Erythroblast (primary cell): Measurements from ENCODE around the gene ZNF24.

Experiments
- GATA1 ChIP-seq: IDR thresholded peaks from 2 replicates; pipeline ENCODE4 v1.6.1; 2011; ENCODE audit warnings: low read depth, mild to moderate bottlenecking, control low read depth, low read length, moderate library complexity
- POLR2A ChIP-seq: IDR thresholded peaks from 2 replicates; pipeline ENCODE4 v1.6.1; 2011; ENCODE audit warnings: mild to moderate bottlenecking, low read length

GRCh38 chr18:35343936-35344735, at the start of gene ZNF24:
- TF ChIP-seq POLR2A (peak; percentile 87), GATA1 (no peak)
